ENCODE measurements around the gene CACUL1. TPM values are rescaled to one million over a fixed set of nuclear protein-coding genes. Genes with fewer than 3 reads are reported as not detected.
"Not testable (repeated sequence)": the region's sequence is repeated elsewhere in the genome, so short reads cannot be mapped to it uniquely, and the experiment has no call there.

The CACUL1 gene
- total and polyA plus RNA-seq, 4 donors, result 5.3 to 48.7 (median 23.9) TPM

DNA sequence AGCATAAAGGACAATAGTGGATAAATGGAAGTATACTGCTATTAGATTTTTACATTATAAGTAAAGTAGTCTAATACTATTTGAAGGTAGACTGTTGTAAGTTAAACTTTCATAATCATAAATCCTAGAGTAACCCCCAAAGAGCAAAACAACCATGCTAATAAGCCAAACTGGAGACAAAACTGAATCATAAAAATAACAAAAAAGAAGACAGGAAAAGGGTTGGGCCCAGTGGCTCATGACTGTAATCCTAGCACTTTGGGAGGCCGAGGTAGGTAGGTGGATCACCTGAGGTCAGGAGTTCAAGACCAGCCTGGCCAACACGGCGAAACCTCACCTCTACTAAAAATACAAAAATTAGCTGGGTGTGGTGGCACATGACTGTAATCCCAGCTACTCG, 9.7 kb downstream of the CACUL1 start:
- H3K27ac ChIP-seq (ENCODE audit: low read depth in 1 of 2, low read length in 2 of 2), result no peak overlapping the region
- H3K9me3 ChIP-seq (ENCODE audit: control insufficient read depth, low read length), result no peaks in the 10 kb centered on the region
- peaks cover 2 to 5% of the 10 kb centered on the region in 2 donors for H3K4me1 ChIP-seq (ENCODE audit: control insufficient read depth in 1 of 2, insufficient read depth in 2 of 2, low read length in 2 of 2)
- no peaks in the 10 kb centered on the region for H3K27me3 ChIP-seq (ENCODE audit: control insufficient read depth in 1 of 2, insufficient read depth in 2 of 2, low read length in 1 of 2)
- no peak for DNase-seq
- intact Hi-C loops (cut with DNase I), result no loop called here
- no peak for ATAC-seq (ENCODE audit: low FRiP score)
- H3K4me3 ChIP-seq (ENCODE audit: low read length in 2 of 2), result no peak overlapping the region
- WGBS, 2 donors, result 91 to 93% methylated on average over 4 of the region's 4 CpGs
- no peaks in the 10 kb centered on the region for H3K36me3 ChIP-seq (ENCODE audit: control insufficient read depth in 1 of 2, insufficient read depth in 2 of 2, low read length in 1 of 2)

DNA sequence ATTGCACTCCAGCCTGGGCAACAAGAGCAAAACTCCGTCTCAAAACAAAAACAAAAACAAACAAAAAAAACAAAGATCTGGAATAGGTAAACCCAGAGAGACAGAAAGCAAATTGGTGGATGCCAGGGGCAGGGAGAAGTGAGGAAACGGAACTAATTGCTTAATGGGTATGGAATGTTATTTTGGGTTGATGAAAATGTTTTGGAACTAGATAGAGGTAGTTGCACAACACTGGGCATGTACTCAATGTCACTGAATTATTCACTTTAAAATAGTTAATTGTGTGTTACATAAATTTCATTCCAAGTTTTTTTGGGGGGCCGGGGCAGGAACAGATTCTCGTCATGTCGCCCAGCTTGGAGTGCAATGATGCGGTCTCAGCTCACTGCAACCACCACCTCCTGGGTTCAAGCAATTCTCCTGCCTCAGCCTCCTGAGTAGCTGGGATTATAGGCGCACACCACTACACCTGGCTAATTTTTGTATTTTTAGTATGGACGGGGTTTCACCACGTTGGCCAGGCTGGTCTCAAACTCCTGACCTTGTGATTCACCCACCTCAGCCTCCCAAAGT, 10.3 kb downstream of the CACUL1 start:
- intact Hi-C loops (cut with DNase I); H3K36me3 ChIP-seq (ENCODE audit: control insufficient read depth in 1 of 2, insufficient read depth in 2 of 2, low read length in 1 of 2); H3K27me3 ChIP-seq (ENCODE audit: control insufficient read depth in 1 of 2, insufficient read depth in 2 of 2, low read length in 1 of 2); H3K27ac ChIP-seq (ENCODE audit: low read depth in 1 of 2, low read length in 2 of 2); H3K4me3 ChIP-seq (ENCODE audit: low read length in 2 of 2); H3K4me1 ChIP-seq (ENCODE audit: control insufficient read depth in 1 of 2, insufficient read depth in 2 of 2, low read length in 2 of 2); DNase-seq; H3K9me3 ChIP-seq (ENCODE audit: control insufficient read depth, low read length): not testable (repeated sequence)
- WGBS, 2 donors, result 56% methylated on average over 9 of the region's 9 CpGs
- peak; percentile 63 for ATAC-seq (ENCODE audit: low FRiP score)

DNA sequence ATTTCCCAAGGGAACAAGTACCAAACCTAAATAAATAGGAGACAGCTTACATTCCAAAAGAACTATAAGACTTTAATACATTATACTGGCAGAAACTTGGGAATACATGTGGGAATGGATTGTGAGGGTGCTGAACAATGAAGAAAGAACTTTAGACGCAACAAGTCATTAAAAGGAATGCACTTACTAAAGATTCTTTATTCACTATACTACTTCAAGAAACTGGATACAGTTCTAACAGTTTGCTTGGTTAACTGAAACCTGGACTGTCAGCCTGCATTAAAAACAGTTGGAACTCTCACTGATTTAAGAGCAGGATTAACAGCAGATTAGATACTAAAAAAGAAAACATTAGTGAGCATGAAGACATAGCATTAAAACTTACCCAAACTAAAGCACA, 12.0 kb downstream of the CACUL1 start:
- ATAC-seq (ENCODE audit: low FRiP score) (no peak), DNase-seq (no peak)
- no peak overlapping the region for H3K27ac ChIP-seq (ENCODE audit: low read depth in 1 of 2, low read length in 2 of 2)
- H3K27me3 ChIP-seq (ENCODE audit: control insufficient read depth in 1 of 2, insufficient read depth in 2 of 2, low read length in 1 of 2), result no peaks in the 10 kb centered on the region
- intact Hi-C loops (cut with DNase I), result no loop called here
- H3K36me3 ChIP-seq (ENCODE audit: control insufficient read depth in 1 of 2, insufficient read depth in 2 of 2, low read length in 1 of 2), result no peaks in the 10 kb centered on the region
- peaks cover 0 to 5% of the 10 kb centered on the region in 2 donors for H3K4me1 ChIP-seq (ENCODE audit: control insufficient read depth in 1 of 2, insufficient read depth in 2 of 2, low read length in 2 of 2)
- H3K4me3 ChIP-seq (ENCODE audit: low read length in 2 of 2), result no peak overlapping the region
- H3K9me3 ChIP-seq (ENCODE audit: control insufficient read depth, low read length), result no peaks in the 10 kb centered on the region
- 42 to 44% methylated on average over 1 of the region's 1 CpG for WGBS, 2 donors

DNA sequence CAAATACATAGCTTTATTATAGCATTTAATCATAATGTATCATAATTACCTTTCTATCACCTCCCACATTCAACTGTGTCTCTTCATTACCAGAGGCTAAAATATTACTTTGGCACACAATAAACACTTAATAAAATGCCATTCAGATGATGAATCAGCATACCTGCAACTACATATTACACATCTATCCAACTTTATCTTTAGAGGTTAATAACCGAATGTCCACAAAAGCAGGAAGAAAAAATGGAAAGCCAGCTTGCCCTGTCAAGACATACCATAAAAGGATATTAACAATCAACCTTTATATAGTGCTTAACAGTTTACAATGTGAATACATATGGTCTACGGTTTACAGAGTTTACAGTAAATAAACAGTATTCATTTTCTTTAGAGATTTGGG, 12.7 kb downstream of the CACUL1 start:
- Histone ChIP-seq H3K9me3 (ENCODE audit: control insufficient read depth, low read length) (no peaks in the 10 kb centered on the region), H3K4me1 (ENCODE audit: control insufficient read depth in 1 of 2, insufficient read depth in 2 of 2, low read length in 2 of 2) (peaks cover 0 to 5% of the 10 kb centered on the region in 2 donors), H3K27me3 (ENCODE audit: control insufficient read depth in 1 of 2, insufficient read depth in 2 of 2, low read length in 1 of 2) (no peaks in the 10 kb centered on the region), H3K4me3 (ENCODE audit: low read length in 2 of 2) (no peak overlapping the region), H3K36me3 (ENCODE audit: control insufficient read depth in 1 of 2, insufficient read depth in 2 of 2, low read length in 1 of 2) (no peaks in the 10 kb centered on the region), H3K27ac (ENCODE audit: low read depth in 1 of 2, low read length in 2 of 2) (no peak overlapping the region)
- 28 to 35% methylated on average over 2 of the region's 2 CpGs for WGBS, 2 donors
- intact Hi-C loops (cut with DNase I), result no loop called here
- no peak for DNase-seq
- no peak for ATAC-seq (ENCODE audit: low FRiP score)

DNA sequence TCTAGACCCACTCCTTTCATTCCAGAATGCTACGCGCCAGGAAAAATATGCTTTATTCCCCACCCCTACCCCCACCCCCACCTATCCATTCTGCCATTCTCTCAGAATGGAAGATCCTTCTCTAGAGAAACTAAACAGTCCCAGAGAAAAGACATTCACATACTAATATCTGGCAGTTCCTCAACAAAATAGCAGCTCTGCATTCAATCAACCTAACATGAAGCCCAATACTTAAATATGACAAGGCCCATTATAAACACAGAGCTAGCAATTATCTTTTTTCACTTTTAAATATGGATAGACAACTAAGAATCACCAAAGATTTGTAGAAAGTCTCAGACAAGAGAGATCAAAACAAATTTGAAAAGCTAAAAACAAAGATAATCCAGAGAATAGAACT, 16.4 kb downstream of the CACUL1 start:
- Histone ChIP-seq H3K4me3 (ENCODE audit: low read length in 2 of 2) (no peak overlapping the region), H3K36me3 (ENCODE audit: control insufficient read depth in 1 of 2, insufficient read depth in 2 of 2, low read length in 1 of 2) (no peaks in the 10 kb centered on the region), H3K9me3 (ENCODE audit: control insufficient read depth, low read length) (no peaks in the 10 kb centered on the region), H3K27ac (ENCODE audit: low read depth in 1 of 2, low read length in 2 of 2) (no peak overlapping the region), H3K4me1 (ENCODE audit: control insufficient read depth in 1 of 2, insufficient read depth in 2 of 2, low read length in 2 of 2) (peaks cover 0 to 7% of the 10 kb centered on the region in 2 donors), H3K27me3 (ENCODE audit: control insufficient read depth in 1 of 2, insufficient read depth in 2 of 2, low read length in 1 of 2) (no peaks in the 10 kb centered on the region)
- DNase-seq, result no peak
- intact Hi-C loops (cut with DNase I), result no loop called here
- 72 to 77% methylated on average over 2 of the region's 2 CpGs for WGBS, 2 donors
- no peak for ATAC-seq (ENCODE audit: low FRiP score)

DNA sequence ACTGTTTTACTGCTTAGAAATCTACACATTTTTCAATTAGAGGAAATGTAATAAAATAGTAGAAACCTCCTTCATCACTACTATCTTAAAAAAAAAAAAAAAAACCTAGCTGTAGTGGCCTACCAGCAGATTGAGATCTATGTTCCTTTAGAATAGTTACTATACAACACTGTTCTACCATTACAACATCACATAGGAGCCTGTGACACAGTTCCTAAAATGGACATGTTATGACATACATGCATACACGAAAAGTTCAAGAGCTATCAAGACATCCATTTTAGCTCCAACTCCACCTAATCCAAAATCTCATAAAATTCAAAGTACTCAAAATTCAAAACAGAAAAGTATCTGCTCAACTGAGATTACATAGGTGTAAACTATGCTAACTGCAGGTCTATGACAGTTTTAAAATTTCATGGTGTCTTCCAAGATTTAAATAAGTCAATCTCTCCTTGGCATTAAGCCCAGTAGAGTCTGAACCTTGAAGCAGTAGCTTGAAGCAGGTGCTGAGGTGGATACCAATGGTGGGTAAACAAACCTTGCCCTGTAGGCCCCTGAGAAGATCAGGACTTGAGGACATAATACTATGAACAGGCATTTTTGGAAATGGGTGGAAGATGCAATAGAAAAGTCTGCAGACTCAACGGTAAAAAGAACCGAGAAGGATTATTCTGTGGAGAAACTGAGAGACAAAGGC, 17.0 kb downstream of the CACUL1 start:
- WGBS, 2 donors, result 84 to 88% methylated on average over 3 of the region's 3 CpGs
- H3K27me3 ChIP-seq (ENCODE audit: control insufficient read depth in 1 of 2, insufficient read depth in 2 of 2, low read length in 1 of 2), result no peaks in the 10 kb centered on the region
- H3K36me3 ChIP-seq (ENCODE audit: control insufficient read depth in 1 of 2, insufficient read depth in 2 of 2, low read length in 1 of 2), result no peaks in the 10 kb centered on the region
- intact Hi-C loops (cut with DNase I), result no loop called here
- DNase-seq (no peak), ATAC-seq (ENCODE audit: low FRiP score) (no peak)
- no peak overlapping the region for H3K4me3 ChIP-seq (ENCODE audit: low read length in 2 of 2)
- H3K9me3 ChIP-seq (ENCODE audit: control insufficient read depth, low read length), result no peaks in the 10 kb centered on the region
- H3K27ac ChIP-seq (ENCODE audit: low read depth in 1 of 2, low read length in 2 of 2), result no peak overlapping the region
- peaks cover 0 to 7% of the 10 kb centered on the region in 2 donors for H3K4me1 ChIP-seq (ENCODE audit: control insufficient read depth in 1 of 2, insufficient read depth in 2 of 2, low read length in 2 of 2)

DNA sequence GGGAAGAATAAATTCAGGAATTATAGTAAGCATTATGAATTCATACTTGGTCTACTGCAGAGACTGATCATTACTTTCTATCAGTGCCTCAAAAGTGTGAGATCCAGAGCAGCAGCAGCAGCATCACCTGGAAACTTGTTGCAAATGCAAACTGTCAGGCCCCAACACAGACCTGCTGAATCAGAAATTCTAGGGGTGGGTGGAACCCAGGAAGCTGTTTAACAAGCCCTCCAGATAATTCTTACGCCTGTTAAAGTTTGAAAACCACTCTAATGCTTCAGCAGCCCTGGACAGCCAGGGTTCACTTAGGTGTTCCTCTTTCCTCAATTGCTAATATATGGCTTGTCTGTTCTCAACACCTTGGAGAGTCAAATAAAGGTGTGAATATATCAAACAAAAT, 19.5 kb downstream of the CACUL1 start:
- ATAC-seq (ENCODE audit: low FRiP score) (no peak), DNase-seq (no peak)
- H3K27me3 ChIP-seq (ENCODE audit: control insufficient read depth in 1 of 2, insufficient read depth in 2 of 2, low read length in 1 of 2), result no peaks in the 10 kb centered on the region
- no peak overlapping the region for H3K27ac ChIP-seq (ENCODE audit: low read depth in 1 of 2, low read length in 2 of 2)
- H3K4me1 ChIP-seq (ENCODE audit: control insufficient read depth in 1 of 2, insufficient read depth in 2 of 2, low read length in 2 of 2), result peaks cover 0 to 6% of the 10 kb centered on the region in 2 donors
- intact Hi-C loops (cut with DNase I), result no loop called here
- H3K36me3 ChIP-seq (ENCODE audit: control insufficient read depth in 1 of 2, insufficient read depth in 2 of 2, low read length in 1 of 2), result no peaks in the 10 kb centered on the region
- 84 to 97% methylated on average over 1 of the region's 1 CpG for WGBS, 2 donors
- H3K4me3 ChIP-seq (ENCODE audit: low read length in 2 of 2), result no peak overlapping the region
- H3K9me3 ChIP-seq (ENCODE audit: control insufficient read depth, low read length), result no peaks in the 10 kb centered on the region

DNA sequence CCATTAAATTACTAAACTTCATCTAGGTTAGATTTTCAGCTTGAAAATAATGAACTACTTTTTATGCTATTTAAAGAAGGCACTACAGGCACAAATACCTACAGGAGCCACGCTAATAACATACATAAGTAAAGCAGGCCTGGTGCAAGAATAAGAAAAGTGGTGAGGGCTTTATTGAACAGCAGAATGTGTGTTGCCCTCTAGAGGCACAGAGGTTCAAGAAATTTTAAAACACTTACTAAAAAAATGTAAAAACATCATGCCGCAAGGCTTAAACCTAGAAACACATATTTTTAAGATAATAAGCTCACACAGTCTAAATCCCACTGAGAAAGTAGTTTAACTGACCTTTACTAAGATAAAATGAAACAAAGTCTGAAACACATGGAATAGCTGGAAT, 20.3 kb downstream of the CACUL1 start:
- Histone ChIP-seq H3K27ac (ENCODE audit: low read depth in 1 of 2, low read length in 2 of 2) (no peak overlapping the region), H3K9me3 (ENCODE audit: control insufficient read depth, low read length) (no peaks in the 10 kb centered on the region), H3K4me3 (ENCODE audit: low read length in 2 of 2) (no peak overlapping the region), H3K4me1 (ENCODE audit: control insufficient read depth in 1 of 2, insufficient read depth in 2 of 2, low read length in 2 of 2) (peaks cover 0 to 4% of the 10 kb centered on the region in 2 donors), H3K27me3 (ENCODE audit: control insufficient read depth in 1 of 2, insufficient read depth in 2 of 2, low read length in 1 of 2) (no peaks in the 10 kb centered on the region), H3K36me3 (ENCODE audit: control insufficient read depth in 1 of 2, insufficient read depth in 2 of 2, low read length in 1 of 2) (no peaks in the 10 kb centered on the region)
- no peak for DNase-seq
- no peak for ATAC-seq (ENCODE audit: low FRiP score)
- intact Hi-C loops (cut with DNase I), result no loop called here
- WGBS, 2 donors, result 54 to 59% methylated on average over 2 of the region's 2 CpGs
